Activated CD4-positive, alpha-beta T cell treated with anti-CD3 and anti-CD28 coated beads, Interleukin-10, Interleukin-2, amounts not matched to agents 100 ng/mL and 50 ng/mL, durations not matched to agents 16 hours and 8 hours (primary cell): ENCODE measurements around the gene ZNF506.
A peak's percentile ranks its signal among the peaks of the same experiment; 100 is the strongest.
"Not testable (repeated sequence)": the region's sequence is repeated elsewhere in the genome, so short reads cannot be mapped to it uniquely, and the experiment has no call there.

Experiments
- DNase-seq: peaks from one replicate; pipeline ENCODE4 v3.0.0-alpha.2; 2020

ZNF506 gene

DNA sequence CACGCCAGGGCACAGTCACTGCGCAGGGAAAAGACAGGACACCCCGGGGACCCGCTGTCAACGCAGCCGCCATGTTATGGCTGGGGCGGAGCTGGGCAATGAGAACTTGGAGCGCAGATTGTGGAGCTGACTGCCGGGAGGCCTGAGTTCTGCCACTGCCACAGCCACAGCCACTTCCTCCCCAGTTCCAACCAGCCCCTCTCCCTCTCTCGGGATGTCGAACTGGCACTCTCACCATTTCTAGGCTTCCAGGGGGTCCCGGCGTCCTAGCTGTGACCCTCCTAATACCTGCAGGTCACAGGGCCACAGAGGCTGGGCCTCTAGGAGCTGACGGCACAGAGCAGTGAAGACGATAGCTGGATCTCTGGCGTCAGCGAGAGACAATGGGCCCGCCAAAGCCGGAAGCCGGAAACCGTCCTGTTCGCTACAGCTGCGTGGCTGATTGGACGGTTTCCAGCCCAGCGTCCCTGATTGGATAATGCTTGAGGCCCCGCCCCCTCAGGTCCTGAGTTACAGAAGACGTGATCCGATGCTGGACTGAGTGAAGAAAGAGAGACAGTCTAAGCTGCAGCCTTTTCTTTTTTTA, at the start of gene ZNF506:
TSS of gene ZNF506 (minus strand) at position 385 of the 586 bp plus-strand sequence. CDS start at position 238, 147 bp downstream.
- peak; percentile 92 for DNase-seq

DNA sequence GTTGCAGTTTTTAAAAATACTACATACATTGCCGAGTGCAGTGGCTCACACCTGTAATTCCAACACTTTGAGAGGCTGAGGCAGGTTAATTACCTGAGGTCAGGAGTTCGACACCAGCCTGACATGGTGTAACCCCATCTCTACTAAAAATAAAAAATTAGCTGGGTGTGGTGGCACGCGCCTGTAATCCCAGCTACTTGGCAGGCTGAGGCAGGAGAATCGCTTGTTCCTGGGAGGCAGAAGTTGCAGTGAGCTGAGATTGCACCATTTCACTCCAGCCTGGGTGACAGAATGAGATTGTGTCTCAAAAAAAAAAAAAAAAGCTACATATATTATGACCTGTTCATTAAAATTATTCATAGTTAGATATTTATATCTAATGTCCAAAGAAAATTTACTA, 48.5 kb upstream of the ZNF506 start:
- DNase-seq, result not testable (repeated sequence)

DNA sequence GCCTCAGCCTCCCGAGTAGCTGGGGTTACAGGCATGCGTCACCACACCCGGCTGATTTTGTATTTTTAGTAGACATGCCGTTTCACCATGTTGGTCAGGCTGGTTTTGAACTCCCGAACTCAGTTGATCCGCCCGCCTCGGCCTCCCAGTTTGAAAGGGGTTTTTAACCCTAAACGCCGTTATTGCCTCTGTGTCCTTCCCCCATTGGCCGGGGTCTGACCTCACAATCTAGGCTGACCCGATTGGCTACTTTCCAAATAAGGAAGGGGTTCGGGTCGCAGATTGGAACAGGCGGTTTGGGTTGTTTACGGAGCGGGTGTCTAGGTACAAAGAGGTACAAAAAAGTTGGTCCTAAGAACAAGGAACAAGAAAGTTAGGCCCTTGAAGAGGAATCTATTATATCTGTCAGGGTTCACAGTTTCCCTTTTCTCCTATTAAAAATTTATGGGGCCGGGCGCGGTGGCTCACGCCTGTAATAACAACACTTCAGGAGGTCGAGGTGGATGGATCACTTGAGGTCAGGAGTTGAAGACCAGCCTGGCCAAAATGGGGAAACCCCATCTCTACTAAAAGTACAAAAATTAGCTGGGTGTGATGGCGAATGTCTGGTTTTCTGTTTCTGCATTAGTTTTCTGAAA, 45.2 kb upstream of the ZNF506 start:
- peak; percentile 70 for DNase-seq

DNA sequence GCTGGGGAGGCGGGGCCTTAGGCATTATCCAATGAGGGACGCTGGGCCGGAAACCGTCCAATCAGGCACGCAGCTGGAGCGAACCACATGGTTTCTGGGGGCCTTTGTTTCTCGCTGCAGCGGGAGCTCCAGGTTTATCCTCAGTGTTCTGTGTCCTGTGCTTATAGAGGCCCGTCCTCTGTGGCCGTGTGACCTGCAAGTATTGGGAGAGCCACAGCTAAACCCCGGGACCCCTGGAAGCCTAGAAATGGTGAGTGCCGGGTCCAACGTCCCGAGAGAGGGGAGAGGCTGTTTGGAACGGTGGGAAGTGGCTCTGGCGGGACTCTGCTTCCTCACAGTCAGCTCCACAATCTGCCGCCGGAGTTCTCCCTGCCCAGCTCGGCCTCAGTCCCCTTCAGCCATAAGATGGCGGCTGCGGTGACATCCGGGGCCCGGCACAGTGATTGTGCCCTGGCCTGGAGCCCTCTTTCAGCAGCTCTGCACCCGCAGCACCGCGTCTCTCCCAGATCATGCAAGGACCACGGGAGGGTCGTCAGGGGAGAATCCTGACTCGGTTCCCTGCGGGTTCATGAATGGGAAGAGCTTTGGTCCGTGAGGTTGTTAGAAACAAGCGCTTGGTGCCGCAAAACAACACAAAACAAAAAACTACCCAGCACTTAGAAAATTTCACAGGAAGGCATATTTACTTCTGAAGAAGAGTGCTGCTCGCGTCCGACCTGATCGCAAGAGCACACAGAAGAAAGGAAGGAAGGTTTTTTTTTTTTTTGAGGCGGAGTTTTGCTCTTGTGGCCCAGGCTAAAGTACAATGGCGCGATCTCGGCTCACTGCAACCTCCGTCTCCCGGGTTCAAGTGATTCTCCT, 44.4 kb upstream of the ZNF506 start, which contains the start of gene ZNF253:
TSS of gene ZNF253 (plus strand) at position 133 of the 861 bp plus-strand sequence. CDS start at position 248, 115 bp downstream.
- peak; percentile 94 for DNase-seq

DNA sequence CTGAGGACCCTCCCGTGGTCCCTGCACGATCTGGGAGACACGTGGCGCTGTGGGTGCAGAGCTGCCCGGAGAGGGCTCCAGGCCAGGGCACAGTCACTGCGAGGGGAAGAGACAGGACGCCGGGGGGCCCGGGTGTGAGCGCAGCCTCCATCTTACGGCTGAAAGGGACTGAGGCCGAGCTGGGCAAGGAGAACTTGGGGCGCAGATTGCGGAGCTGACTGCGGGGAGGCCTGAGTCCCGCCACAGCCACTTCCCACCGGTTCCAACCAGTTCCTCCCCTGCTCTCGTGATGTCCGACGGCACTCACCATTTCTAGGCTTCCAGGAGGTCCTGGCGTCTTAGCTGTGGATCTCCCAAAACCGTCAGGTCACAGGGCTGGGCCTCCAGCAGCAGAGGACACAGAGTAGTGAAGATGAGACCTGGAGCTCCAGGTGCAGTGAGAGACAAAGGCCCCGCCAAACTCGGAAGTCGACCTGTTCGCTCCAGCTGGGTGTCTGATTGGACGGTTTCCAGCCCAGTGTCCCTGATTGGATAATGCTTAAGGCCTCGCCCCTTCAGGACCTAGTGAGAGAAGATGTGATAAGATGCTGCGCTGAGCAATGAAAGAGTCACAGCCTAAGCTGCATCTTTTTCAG, 39.3 kb upstream of the ZNF506 start:
- peak; percentile 31 for DNase-seq

DNA sequence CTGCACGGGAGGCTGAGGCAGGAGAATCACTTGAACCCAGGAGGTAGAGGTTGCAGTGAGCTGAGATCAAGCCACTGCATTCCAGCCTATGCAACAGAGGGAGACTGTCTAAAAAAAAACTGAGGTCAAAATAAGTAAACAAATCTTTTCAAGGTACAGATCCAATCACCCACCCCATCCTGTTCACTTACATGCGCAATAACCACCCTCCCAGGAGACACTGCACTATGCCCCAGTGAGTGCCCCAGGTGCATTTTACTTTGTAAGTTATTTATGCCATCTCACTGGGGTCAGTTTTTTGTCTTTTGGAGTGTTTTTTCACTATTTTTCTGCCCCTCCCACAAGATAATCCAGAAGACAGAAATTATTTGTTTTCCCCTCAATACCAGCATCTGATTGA, 37.2 kb upstream of the ZNF506 start:
- DNase-seq, result no peak

DNA sequence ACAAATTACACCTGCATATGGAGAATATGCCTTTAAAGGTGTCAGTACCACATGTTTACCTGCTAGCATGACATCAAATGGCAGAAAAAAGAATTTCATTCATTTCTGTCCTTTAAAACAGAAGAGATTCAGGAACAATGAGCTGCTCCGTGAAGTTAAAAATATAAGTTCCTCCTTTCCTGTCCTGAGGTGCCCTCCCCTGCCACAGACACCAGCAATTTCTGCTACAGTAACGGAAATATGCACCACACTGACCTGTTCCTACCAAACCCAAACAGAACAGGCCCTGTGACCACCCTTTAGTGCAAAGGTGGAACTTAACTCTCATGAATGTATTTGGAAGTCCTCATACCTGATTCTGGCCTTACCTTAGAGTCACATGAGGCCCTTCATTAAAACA, 30.2 kb upstream of the ZNF506 start:
- not testable (repeated sequence) for DNase-seq

DNA sequence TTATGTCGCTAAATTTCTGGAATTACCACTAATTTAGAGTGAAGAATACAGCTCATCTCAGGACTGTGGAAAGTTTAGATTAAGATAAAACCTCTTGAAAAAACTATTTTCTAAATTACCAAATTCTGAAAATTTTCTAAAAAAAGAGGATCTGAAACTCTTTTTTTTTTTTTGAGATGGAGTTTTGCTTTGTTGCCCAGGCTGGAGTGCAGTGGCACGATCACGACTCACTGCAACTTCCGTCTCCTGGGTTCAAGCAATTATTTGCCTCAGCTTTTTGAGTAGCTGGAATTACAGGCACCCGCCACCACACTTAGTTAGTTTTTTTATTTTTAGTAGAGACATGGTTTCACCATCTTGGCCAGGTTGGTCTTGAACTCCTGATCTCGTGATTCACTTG, 27.5 kb upstream of the ZNF506 start:
- DNase-seq, result no peak

DNA sequence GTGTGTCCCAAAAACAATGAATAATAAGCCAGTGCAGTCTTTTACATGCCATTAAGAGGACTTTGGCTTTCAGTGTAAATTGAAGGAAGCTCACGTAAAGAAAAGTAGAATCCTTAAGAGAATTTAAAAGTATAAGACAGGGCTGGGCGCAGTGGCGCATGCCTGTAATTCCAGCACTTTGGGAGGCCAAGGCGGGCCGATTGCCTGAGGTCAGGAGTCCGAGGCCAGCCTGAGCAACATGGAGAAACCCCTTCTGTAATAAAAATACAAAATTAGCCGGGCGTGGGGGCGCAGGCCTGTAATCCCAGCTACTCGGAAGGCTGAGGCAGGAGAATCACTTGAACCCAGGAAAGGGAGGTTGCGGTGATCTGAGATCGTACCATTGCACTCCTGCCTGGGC, 26.2 kb upstream of the ZNF506 start:
- DNase-seq, result no peak

DNA sequence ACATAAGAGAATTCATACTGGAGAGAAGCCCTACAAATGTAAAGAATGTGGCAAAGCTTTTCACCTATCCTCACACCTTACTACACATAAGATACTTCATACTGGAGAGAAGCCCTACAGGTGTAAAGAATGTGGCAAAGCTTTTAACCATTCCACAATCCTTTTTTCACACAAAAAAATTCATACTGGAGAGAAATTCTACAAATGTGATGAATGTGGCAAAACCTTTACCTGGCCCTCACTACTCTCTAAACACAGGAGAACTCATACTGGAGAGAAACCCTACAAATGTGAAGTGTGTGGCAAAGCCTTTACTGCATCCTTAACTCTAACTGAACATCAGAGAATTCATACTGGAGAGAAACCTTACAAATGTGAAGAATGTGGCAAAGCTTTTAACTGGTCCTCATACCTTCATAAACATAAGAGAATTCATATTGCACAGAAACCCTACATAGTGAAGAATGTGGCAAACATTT, 14.0 kb upstream of the ZNF506 start:
- no peak for DNase-seq

DNA sequence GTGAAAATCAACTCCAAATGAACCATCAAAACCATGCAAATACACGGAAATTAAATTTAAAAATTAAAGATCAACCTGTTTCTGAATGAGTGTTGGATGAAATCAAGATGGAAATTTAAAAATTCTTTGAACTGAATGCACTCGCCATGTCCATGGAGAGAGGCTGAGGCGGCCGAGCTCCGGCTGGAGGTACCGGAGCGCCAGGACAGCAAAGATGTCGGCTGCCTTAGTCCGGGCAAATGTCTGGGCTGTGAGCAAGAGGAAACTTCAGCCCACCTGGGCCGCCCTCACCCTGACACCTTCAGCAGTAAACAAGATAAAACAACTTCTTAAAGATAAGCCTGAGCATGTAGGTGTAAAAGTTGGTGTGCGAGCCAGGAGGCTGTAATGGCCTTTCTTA, 5.3 kb upstream of the ZNF506 start:
- no peak for DNase-seq

DNA sequence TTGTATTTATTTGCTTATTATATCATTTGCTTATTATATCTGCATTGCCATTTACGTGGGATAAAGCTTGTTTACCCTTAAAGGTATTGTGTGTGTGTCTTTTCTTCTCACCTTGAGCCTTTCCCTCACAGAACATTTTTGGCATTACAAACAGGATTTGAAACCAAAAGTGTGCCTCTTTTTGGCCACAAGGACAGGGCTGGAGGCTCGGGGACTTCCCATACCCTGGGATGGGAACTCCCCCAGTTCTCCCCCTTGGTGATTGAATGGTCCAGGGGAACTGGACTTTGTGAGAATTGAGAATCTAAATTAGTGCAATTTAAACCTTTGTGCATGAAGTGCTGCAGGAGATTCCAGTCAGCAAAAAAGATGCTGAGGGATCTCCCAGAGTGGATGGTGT, 2.4 kb upstream of the ZNF506 start:
- DNase-seq, result no peak

DNA sequence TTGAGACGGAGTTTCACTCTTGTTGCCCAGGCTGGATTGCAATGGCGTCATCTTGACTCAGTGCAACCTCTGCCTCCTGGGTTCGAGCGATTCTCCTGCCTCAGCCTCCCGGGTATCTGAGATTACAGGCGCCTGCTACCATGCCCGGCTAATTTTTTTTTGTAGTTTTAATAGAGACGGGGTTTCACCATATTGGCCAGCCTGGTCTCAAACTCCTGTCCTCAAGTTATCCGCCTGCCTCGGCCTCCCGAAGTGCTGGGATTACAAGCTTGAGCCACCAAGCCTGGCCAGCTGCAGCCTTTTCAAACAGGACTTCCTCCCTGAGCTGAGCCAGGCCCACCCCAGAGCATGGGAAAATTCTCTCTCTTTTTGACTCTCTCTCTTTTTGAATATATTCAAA, 426 bp upstream of the ZNF506 start:
- not testable (repeated sequence) for DNase-seq

DNA sequence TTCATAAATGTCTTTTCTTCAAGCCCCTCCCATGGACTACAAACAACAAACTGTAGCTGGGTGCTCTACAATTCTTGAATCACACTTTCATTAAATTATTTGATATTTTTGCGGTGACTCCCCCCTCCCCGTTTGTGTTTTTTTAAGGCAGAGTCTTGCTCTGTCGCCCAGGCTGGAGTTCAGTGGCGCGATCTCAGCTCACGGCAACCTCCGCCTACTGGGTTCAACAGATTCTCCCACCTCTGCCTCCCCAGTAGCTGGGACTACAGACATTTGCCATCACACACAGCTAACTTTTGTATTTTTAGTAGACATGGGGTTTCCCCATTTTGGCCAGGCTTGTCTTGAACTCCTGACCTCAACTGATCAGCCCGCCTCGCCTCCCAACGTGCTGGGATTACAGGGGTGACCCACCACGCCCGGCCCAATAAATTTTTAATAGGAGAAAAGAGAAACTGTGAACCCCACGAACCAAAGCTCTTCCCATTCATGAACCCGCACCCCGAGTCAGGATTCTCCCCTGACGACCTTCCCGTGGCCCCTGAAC, 703 bp downstream of the ZNF506 start:
- peak; percentile 15 for DNase-seq

DNA sequence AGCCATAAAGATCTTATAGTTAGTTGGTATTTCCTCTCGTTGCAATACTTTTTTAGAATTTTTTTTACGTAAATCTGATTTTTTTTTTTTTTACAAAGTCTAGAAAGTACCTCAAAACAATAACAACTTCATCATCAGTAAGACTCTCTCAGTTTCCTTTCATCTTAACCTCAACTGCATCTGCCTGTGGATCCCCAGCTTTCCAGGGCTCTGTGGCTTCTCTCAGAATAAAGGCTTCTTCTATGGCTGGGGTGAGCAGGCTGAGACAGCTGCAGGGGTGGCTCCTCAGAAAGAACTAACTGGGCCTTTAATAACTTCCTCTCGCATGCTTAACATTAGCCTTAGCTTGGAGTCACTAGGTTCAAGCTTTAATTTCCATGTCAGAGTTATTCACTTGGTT, 4.2 kb downstream of the ZNF506 start:
- peak; percentile 4 for DNase-seq

DNA sequence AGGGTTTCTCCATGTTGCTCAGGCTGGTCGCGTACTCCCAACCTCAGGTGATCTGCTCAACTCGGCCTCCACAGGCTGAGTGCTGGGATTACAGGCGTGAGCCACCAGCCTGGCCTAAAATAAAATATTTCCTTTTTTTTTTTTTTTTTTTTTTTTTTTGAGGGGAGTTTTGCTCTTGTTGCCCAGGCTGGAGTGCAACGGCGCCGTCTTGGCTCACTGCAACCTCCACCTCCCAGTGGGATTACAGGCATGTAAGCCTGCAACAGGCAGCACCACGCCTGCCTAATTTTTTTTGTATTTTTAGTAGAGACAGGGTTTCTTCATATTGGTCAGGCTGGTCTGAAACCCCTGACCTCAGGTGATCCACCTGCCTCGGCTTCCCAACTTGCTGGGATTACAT, 4.9 kb downstream of the ZNF506 start:
- DNase-seq, result no peak

DNA sequence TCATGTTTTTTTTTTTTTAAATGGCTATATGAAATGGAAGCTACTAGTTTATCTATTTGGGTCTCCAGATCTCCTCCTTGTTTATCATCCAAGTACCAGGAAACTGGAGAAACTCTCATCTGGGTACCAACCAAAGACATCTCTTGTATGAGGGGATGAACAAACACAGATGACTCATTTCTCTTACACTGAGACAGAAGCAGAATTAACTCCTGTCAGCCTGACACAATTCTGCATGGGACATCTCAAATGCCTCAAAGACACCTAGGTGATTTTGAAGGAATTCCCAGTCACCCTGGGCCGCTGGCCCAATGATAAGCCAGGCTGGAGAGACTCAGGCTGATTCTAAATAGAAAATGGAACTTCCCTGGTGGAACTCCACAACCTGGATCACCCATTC, 9.6 kb downstream of the ZNF506 start:
- DNase-seq, result not testable (repeated sequence)

DNA sequence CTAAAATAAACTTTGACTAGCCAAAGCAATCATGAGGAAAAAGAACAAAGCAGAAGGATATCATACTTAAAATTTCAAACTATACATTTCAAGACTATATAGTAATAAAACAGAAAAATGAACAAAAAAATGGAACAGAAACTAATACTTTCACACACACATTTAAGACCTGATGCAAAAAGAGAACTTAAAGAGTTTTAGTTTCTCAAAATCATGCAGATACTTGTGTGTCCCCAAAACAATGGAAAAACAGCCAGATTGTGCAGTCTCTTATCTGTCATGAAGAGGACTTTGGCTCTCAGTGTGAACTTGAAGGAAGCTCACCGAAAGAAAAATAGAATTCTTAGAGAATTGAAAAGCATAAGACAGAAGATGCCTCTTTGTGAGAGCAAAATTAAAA, 16.1 kb downstream of the ZNF506 start:
- no peak for DNase-seq

DNA sequence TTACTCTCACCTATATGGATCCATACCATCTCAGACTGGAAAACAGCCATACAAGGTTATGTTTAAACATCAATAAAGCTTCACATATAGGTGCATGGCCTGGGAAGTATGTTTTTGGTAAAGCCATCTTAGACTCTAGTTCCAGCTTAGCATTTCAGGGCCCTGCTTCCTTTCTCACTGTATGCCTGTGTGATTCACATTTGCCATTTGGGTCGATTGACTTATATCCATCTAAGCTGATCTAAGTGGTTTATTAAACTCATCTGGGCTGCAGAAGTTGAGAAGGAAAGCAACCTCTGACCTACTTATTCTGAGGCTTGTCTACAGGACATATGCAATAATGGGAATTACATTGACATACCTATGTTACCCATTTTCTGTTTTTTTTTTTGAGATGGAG, 33.5 kb downstream of the ZNF506 start:
- DNase-seq, result no peak

DNA sequence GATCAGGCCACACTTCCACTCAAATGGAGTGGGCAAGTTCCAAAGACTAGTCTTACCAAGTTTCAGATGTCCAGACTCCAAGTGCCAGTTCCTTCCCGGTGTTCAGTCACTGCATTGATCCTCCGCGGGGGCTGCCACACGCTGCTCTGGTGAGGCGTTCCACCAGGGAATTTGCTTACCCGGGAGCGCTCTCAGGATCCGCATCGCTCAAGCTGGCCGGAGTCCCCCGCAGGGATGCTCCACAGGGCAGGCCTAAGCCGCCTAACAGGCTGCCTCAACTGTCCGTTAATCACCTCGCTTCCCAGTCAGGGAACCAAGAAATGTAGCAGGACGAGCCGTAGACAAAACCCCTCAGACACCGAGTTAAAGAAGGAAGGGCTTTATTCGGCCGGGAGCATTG, 36.1 kb downstream of the ZNF506 start:
- DNase-seq, result not testable (repeated sequence)

DNA sequence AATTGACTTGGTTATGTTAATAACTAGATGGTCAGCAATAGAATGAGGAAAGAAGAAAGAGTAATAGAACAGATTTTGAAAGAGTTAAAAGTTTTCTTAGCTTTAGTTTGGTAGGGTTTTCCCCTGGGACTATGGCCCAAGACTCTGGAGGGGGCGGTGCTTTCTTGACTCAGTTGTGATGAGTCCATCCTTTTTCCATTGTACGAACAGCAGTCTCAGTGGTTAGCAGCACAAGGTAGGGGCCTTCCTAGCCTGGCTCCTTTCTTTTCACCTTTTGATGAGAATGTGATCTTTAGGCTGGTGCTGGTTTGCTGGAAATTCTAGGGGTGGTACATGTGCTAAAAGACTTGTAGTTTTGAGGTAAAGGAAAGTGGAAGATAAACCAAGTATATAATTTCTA, 38.8 kb downstream of the ZNF506 start:
- no peak for DNase-seq

DNA sequence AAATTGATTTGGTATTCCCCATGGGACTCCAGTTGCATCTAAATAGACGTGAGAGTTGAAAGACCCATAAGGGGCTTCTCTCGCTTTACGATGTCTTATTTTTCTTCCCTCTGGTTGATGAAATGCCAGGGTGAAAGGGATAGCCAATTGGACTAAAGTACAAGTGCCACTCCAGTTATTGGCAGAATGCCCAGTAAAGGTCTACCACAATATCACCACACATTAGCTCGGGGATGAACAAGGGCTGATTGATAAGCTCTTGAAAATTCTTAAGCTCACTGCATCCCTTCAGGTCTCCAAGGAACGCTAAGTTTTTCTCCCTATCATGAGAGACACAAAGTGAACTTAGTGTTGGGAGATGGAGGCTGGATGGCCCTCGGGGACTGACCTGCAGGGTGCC, 39.8 kb downstream of the ZNF506 start:
- DNase-seq, result not testable (repeated sequence)

DNA sequence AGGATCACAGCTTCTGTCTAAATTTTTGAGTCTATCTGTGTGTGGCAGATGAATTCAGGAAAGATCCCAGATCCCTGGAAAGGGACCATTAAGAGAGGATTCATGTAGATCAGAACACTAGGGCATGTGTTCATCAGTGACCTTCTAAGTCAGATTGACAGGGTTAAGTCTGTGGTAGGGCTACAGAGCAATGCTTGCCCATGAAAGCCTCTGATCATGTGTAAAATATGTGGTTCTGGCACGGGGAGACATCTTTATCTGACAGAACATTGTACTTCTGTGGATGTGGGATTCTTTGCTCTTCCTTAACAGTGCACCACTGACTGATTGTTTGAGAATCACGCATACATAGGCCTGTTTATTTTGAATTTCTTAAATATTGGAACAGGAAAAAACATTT, 42.9 kb downstream of the ZNF506 start:
- DNase-seq, result no peak
